Inferior parietal cortex (tissue), 1 donor: ENCODE results near the gene EPC2.
A peak's percentile ranks its signal among the peaks of the same experiment; 100 is the strongest.

ENCODE experiments used
- DNase-seq: peaks from one replicate; pipeline ENCODE4 v3.0.0-alpha.2; 2016; ENCODE audit errors: extremely low spot score

The EPC2 gene

DNA sequence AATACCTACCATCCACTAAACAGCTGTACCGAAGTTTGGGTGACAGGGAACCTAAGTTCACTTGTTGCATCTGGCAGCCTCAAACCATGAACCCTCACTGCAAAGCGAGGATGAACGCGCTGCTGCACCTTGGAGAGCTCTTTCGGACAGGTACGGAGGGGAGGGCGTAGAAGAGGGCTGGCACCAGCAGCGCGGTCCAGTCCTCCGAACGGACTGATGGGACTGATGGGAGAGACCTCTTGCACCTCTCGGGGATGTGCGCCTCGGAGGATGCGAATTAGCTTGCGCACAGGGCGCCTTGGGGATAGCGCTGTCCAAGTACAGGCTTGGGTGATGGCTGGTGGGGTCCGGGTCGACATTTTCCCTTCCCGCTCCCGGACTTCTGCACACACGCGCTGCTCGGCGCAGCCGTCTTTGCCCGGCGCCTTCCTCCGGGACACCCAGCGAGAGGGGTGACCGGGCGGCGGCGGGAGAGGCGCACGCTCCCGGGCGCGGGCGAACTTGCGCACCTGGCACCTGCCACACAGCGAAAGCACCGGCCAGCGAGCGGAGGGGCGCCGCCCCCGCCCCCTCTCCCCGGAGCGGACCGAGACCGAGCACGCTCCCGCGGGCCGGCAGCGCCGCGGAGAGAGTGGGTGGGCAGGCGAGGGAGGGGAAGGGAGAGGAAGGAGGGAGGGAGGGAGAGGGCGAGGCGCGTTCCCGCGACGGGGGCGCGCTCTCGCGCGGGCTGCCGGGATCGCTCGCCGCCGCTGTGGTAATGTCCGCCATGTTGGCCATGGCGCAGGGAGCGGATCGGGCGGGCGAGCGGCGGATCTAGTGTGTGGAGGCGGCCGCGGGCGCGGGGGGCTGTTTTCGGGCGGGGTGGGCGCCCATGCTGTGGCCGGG, at the start of gene EPC2:
EPC2 (plus strand) TSS at position 754 of the 885 bp plus-strand sequence. CDS start 267 bp downstream, outside the sequence.
- peak; percentile 87 for DNase-seq

- no peak for DNase-seq
Observed at GRCh38 chr2:148596018-148596417, 48.5 kb upstream of the EPC2 start.

DNA sequence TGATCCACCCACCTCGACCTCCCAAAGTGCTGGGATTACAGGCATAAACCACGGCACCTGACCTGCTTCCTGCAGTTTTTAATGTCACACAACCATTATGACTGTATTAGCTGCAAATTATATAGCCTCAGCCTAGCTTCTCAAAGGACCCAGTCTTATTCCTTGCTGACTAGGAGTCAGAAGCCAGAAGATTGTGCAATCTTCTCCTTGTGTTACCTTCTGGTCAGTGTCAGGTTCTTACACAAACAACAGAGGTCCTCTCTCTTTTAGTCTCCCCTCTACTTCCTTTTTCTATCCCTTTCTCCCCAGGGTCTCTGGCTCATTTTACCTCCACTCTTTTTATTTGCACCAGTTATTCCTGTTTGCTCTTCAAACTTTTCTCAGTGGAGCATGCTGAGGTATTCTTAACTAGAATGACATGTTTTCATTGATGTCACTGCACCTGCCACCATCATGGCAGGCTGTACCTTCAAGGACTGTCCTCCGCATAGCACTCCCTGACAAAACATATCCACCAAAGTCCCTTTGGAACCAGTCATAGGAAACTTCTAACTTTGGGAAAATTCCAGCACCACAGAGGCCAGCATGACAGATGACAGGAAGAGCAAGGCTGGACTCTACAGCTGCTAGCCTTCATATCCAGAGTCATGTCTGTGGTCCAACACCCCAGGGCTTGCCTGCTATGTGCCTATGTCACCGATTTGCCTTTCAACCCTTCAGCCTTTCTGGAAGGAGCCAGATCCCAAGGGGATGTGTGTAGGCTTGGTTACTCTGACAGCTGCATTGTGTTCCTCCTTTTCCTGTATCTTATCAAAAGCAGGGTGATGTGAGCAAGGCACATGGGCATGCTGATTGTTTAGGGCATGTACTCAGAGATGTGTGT, 45.2 kb upstream of the EPC2 start:
- no peak for DNase-seq

GRCh38 chr2:148602885-148603561, 41.5 kb upstream of the EPC2 start:
- no peak for DNase-seq

DNA sequence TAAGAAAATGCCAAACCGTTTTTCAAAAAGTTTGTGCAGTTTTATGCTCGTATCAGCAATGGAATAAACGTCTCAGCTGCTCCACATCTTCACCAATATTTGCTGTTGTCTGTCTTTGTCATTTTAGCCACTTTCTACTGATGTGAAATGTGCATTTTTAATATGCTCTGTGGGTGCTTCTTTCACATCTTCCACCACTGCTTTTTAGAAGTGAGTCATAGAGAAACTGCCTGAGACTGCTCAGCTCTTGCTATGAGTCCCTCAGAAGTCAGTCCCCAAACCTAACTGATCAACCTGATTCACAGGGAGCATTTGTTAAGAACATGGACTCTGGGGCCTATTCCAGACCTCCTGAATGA, 41.0 kb upstream of the EPC2 start:
- DNase-seq = no peak

GRCh38 chr2:148604927-148605326, 39.6 kb upstream of the EPC2 start:
- DNase-seq = no peak

GRCh38 chr2:148607566-148607965, 37.0 kb upstream of the EPC2 start:
- DNase-seq = no peak

GRCh38 chr2:148613231-148614013, 31.1 kb upstream of the EPC2 start:
- no peak for DNase-seq

GRCh38 chr2:148614014-148614321, 30.6 kb upstream of the EPC2 start:
- no peak for DNase-seq

GRCh38 chr2:148614322-148615049, 30.1 kb upstream of the EPC2 start:
- peak; percentile 46 for DNase-seq

DNA sequence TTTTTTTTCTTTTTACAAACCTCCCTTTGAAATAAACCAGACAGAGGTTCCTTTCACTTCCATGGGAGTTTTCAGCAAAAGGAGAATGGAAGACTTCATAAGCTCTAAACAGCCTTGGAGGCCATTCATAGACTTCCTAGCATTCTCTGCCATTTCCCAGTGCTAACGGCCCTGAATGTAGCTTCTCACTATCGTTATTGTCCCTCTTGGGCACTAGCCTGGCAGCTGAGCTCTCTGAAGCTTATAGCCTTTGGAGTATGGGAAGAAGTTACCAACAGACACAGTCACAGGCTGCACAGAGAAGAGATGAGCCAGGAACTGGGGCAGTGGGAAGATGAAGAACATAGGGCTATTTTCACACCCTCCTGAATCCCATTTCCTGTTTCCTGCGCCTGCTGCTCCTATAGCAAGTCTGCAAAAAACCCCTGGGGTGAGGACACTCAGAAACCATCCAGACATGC, 29.1 kb upstream of the EPC2 start:
- DNase-seq = peak; percentile 50

- DNase-seq = no peak
Observed at GRCh38 chr2:148616662-148617061, 27.9 kb upstream of the EPC2 start.

DNA sequence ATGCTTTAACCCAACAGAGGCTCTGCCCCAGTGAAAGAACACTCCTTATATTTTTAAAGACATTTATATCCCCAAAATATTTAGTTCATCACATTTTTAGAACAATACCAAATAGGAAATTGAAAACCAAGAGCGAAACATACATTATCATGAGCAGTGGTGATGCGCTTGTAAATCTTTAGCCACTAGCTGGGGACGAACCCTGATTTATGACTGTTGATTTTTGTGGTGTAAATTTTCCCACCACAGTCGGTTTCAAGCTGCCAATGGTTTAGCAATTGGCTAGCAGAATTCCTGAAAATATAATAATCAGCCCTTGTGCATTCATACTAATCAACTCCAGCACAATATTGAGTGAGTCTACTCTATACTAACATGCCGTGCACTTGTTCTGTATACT, 27.3 kb upstream of the EPC2 start:
- DNase-seq = no peak

- DNase-seq = no peak
Observed at GRCh38 chr2:148619560-148620195, 24.9 kb upstream of the EPC2 start.

GRCh38 chr2:148622366-148622765, 22.2 kb upstream of the EPC2 start:
- DNase-seq = no peak

DNA sequence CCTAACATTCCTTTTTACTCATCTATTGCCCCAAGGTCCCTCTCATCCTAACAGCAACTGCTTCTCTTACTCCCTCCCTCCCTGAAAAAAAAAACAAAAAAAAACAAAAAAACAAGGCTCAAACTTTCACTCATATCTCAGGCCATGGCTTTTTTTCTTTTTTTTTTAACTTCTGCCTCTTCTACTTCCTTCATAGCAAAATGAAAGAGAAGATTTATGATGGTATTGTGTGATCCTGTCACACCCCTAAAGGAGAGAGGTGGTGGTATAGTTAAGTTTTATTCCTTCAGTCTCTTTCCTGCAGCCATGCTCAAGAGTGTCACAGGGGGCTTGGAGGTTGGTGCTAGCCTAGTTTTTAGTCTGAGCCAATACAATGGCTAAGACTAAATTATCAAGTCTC, 21.5 kb upstream of the EPC2 start:
- no peak for DNase-seq

- DNase-seq = no peak
Observed at GRCh38 chr2:148627224-148627623, 17.3 kb upstream of the EPC2 start.

DNA sequence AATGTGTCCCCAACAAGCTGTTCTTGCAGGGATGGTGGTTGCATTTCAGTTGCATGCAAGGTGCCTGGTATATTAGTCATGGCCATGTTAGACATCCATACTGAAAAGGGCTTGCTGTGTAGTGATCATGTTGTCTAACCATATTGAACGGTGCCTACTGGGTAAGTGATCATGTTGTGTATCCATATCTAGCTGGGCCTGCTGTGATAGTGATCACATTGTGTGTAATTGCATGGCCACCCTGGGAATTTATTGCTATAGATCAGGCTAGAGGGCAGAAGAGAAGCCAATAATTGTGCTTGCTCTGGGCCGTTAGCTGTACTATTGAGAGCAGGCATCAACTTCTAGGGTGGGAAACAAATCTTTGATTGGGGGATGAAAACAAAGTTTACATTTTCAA, 9.8 kb upstream of the EPC2 start:
- DNase-seq = no peak

GRCh38 chr2:148638543-148638942, 6.0 kb upstream of the EPC2 start:
- DNase-seq = no peak

DNA sequence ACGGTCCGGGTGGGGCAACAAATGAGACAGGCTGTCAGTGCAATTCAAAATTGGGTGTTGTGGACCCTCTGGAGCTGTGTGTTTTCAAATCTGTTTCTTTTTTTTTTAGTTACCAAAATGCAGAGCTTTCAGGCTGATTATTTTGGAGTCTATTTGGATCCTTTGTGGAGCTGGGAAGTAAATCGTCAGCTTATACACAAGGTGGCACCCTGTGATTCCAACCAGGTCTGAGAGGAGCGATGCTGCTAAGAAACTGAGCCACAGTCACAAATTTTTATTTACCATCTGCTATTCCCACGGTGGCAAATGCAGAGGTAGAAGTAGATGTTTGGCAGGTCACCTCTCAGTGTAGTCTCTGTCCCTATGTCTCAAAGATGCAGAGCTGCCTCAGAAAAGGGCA, 3.8 kb upstream of the EPC2 start:
- peak; percentile 47 for DNase-seq
